ENCODE data around the gene BAHCC1.

BAHCC1 gene

GRCh38 chr17:81382851-81383250, 12.4 kb upstream of the BAHCC1 start:
- H3K9me3 ChIP-seq (ENCODE audit: control extremely low read depth in 1 of 5, control insufficient read depth in 4 of 5, insufficient read depth in 2 of 5, low read depth in 1 of 5, low read length in 4 of 5) = no peaks in the 10 kb centered on the region
- DNase-seq = no peak
- ChIA-PET POLR2A (no interaction called here), CTCF (no interaction called here)
- peaks cover 0 to 10% (median 0%) of the 10 kb centered on the region in 5 experiments for H3K27me3 ChIP-seq (replicated peaks in 2 of 5; ENCODE audit: control insufficient read depth in 4 of 5, insufficient read depth in 5 of 5, low read length in 4 of 5)
- no peak overlapping the region for H3K27ac ChIP-seq (ENCODE audit: insufficient read depth in 1 of 2, low read depth in 1 of 2, low read length in 2 of 2, poor library complexity in 1 of 2, severe bottlenecking in 2 of 2)
- peaks cover 0 to 18% (median 13%) of the 10 kb centered on the region in 4 experiments for H3K4me1 ChIP-seq (ENCODE audit: control extremely low read depth in 1 of 4, control insufficient read depth in 4 of 4, insufficient read depth in 4 of 4, low read length in 3 of 4)
- no peak overlapping the region for H3K4me3 ChIP-seq (ENCODE audit: control insufficient read depth in 1 of 7, extremely low read depth in 1 of 7, insufficient read depth in 4 of 7, low read depth in 2 of 7, low read length in 6 of 7)
- H3K36me3 ChIP-seq (ENCODE audit: control insufficient read depth in 4 of 4, insufficient read depth in 4 of 4, low read length in 3 of 4) = no peaks in the 10 kb centered on the region
- WGBS (ENCODE audit: insufficient coverage) = 100% methylated on average over 5 of the region's 6 CpGs

- WGBS (ENCODE audit: insufficient coverage) = 96% methylated on average over 30 of the region's 32 CpGs
- H3K4me3 ChIP-seq (ENCODE audit: control insufficient read depth in 1 of 7, extremely low read depth in 1 of 7, insufficient read depth in 4 of 7, low read depth in 2 of 7, low read length in 6 of 7) = no peak overlapping the region
- no peaks in the 10 kb centered on the region for H3K9me3 ChIP-seq (ENCODE audit: control extremely low read depth in 1 of 5, control insufficient read depth in 4 of 5, insufficient read depth in 2 of 5, low read depth in 1 of 5, low read length in 4 of 5)
- ChIA-PET POLR2A (no interaction called here), CTCF (no interaction called here)
- no peak for DNase-seq
- H3K4me1 ChIP-seq (ENCODE audit: control extremely low read depth in 1 of 4, control insufficient read depth in 4 of 4, insufficient read depth in 4 of 4, low read length in 3 of 4) = peaks cover 0 to 27% (median 21%) of the 10 kb centered on the region in 4 experiments
- H3K27ac ChIP-seq (ENCODE audit: insufficient read depth in 1 of 2, low read depth in 1 of 2, low read length in 2 of 2, poor library complexity in 1 of 2, severe bottlenecking in 2 of 2) = no peak overlapping the region
- H3K36me3 ChIP-seq (ENCODE audit: control insufficient read depth in 4 of 4, insufficient read depth in 4 of 4, low read length in 3 of 4) = no peaks in the 10 kb centered on the region
- H3K27me3 ChIP-seq (replicated peaks in 2 of 5; ENCODE audit: control insufficient read depth in 4 of 5, insufficient read depth in 5 of 5, low read length in 4 of 5) = peaks cover 0 to 10% (median 0%) of the 10 kb centered on the region in 5 experiments
Observed at GRCh38 chr17:81383504-81384421, 11.5 kb upstream of the BAHCC1 start.

- WGBS (ENCODE audit: insufficient coverage) = 100% methylated on average over 7 of the region's 7 CpGs
- ChIA-PET POLR2A (interaction anchor here (1.2 kb wide), 1 partner anchor 45 kb away, joined by 3 read pairs; no protein-coding TSS in a partner anchor), CTCF (interaction anchor here (0.8 to 0.9 kb wide), 2 partner anchors 11 to 61 kb away, joined by 3 read pairs; no protein-coding TSS in a partner anchor)
- no peaks in the 10 kb centered on the region for H3K9me3 ChIP-seq (ENCODE audit: control extremely low read depth in 1 of 5, control insufficient read depth in 4 of 5, insufficient read depth in 2 of 5, low read depth in 1 of 5, low read length in 4 of 5)
- DNase-seq = no peak
- H3K4me1 ChIP-seq (ENCODE audit: control extremely low read depth in 1 of 4, control insufficient read depth in 4 of 4, insufficient read depth in 4 of 4, low read length in 3 of 4) = peaks cover 0 to 38% (median 29%) of the 10 kb centered on the region in 4 experiments
- no peak overlapping the region for H3K27ac ChIP-seq (ENCODE audit: insufficient read depth in 1 of 2, low read depth in 1 of 2, low read length in 2 of 2, poor library complexity in 1 of 2, severe bottlenecking in 2 of 2)
- H3K36me3 ChIP-seq (ENCODE audit: control insufficient read depth in 4 of 4, insufficient read depth in 4 of 4, low read length in 3 of 4) = no peaks in the 10 kb centered on the region
- no peak overlapping the region for H3K4me3 ChIP-seq (ENCODE audit: control insufficient read depth in 1 of 7, extremely low read depth in 1 of 7, insufficient read depth in 4 of 7, low read depth in 2 of 7, low read length in 6 of 7)
- peaks cover 0 to 10% (median 0%) of the 10 kb centered on the region in 5 experiments for H3K27me3 ChIP-seq (replicated peaks in 2 of 5; ENCODE audit: control insufficient read depth in 4 of 5, insufficient read depth in 5 of 5, low read length in 4 of 5)
Observed at GRCh38 chr17:81384929-81385319, 10.3 kb upstream of the BAHCC1 start.

GRCh38 chr17:81385320-81386111, 9.7 kb upstream of the BAHCC1 start:
- WGBS (ENCODE audit: insufficient coverage) = 98% methylated on average over 22 of the region's 24 CpGs
- H3K9me3 ChIP-seq (ENCODE audit: control extremely low read depth in 1 of 5, control insufficient read depth in 4 of 5, insufficient read depth in 2 of 5, low read depth in 1 of 5, low read length in 4 of 5) = no peaks in the 10 kb centered on the region
- H3K4me1 ChIP-seq (ENCODE audit: control extremely low read depth in 1 of 4, control insufficient read depth in 4 of 4, insufficient read depth in 4 of 4, low read length in 3 of 4) = peaks cover 0 to 44% (median 31%) of the 10 kb centered on the region in 4 experiments
- H3K36me3 ChIP-seq (ENCODE audit: control insufficient read depth in 4 of 4, insufficient read depth in 4 of 4, low read length in 3 of 4) = peaks cover 0 to 2% (median 0%) of the 10 kb centered on the region in 4 experiments
- no peak overlapping the region for H3K4me3 ChIP-seq (ENCODE audit: control insufficient read depth in 1 of 7, extremely low read depth in 1 of 7, insufficient read depth in 4 of 7, low read depth in 2 of 7, low read length in 6 of 7)
- no peak overlapping the region for H3K27ac ChIP-seq (ENCODE audit: insufficient read depth in 1 of 2, low read depth in 1 of 2, low read length in 2 of 2, poor library complexity in 1 of 2, severe bottlenecking in 2 of 2)
- CTCF ChIA-PET = interaction anchor here (0.8 to 0.9 kb wide), 2 partner anchors 12 to 62 kb away, joined by 3 read pairs; no protein-coding TSS in a partner anchor
- peaks cover 0 to 10% (median 0%) of the 10 kb centered on the region in 5 experiments for H3K27me3 ChIP-seq (replicated peaks in 2 of 5; ENCODE audit: control insufficient read depth in 4 of 5, insufficient read depth in 5 of 5, low read length in 4 of 5)
- DNase-seq = no peak
- POLR2A ChIA-PET = interaction anchor here (1.2 kb wide), 1 partner anchor 44 kb away, joined by 3 read pairs; no protein-coding TSS in a partner anchor

GRCh38 chr17:81386141-81386645, 9.1 kb upstream of the BAHCC1 start:
- POLR2A ChIA-PET = no interaction called here
- CTCF ChIA-PET = no interaction called here
- no peak for DNase-seq
- H3K9me3 ChIP-seq (ENCODE audit: control extremely low read depth in 1 of 5, control insufficient read depth in 4 of 5, insufficient read depth in 2 of 5, low read depth in 1 of 5, low read length in 4 of 5) = no peaks in the 10 kb centered on the region
- H3K27ac ChIP-seq (ENCODE audit: insufficient read depth in 1 of 2, low read depth in 1 of 2, low read length in 2 of 2, poor library complexity in 1 of 2, severe bottlenecking in 2 of 2) = no peak overlapping the region
- H3K27me3 ChIP-seq (replicated peaks in 2 of 5; ENCODE audit: control insufficient read depth in 4 of 5, insufficient read depth in 5 of 5, low read length in 4 of 5) = peaks cover 0 to 10% (median 0%) of the 10 kb centered on the region in 5 experiments
- peaks cover 0 to 3% (median under 1%) of the 10 kb centered on the region in 4 experiments for H3K36me3 ChIP-seq (ENCODE audit: control insufficient read depth in 4 of 4, insufficient read depth in 4 of 4, low read length in 3 of 4)
- WGBS (ENCODE audit: insufficient coverage) = 39% methylated on average over 14 of the region's 15 CpGs
- H3K4me1 ChIP-seq (ENCODE audit: control extremely low read depth in 1 of 4, control insufficient read depth in 4 of 4, insufficient read depth in 4 of 4, low read length in 3 of 4) = peaks cover 0 to 50% (median 31%) of the 10 kb centered on the region in 4 experiments
- peak overlapping the region in 5 of 7 experiments; percentile 57 to 83 (median 70) for H3K4me3 ChIP-seq (ENCODE audit: control insufficient read depth in 1 of 7, extremely low read depth in 1 of 7, insufficient read depth in 4 of 7, low read depth in 2 of 7, low read length in 6 of 7)

GRCh38 chr17:81386646-81387099, 8.6 kb upstream of the BAHCC1 start:
- POLR2A ChIA-PET = interaction anchor here (0.8 kb wide), 1 partner anchor 21 kb away, joined by 4 read pairs; no protein-coding TSS in a partner anchor
- peaks cover 0 to 55% (median 33%) of the 10 kb centered on the region in 4 experiments for H3K4me1 ChIP-seq (ENCODE audit: control extremely low read depth in 1 of 4, control insufficient read depth in 4 of 4, insufficient read depth in 4 of 4, low read length in 3 of 4)

More at GRCh38 chr17:81386646-81387099, 8.6 kb upstream of the BAHCC1 start:
- no peaks in the 10 kb centered on the region for H3K9me3 ChIP-seq (ENCODE audit: control extremely low read depth in 1 of 5, control insufficient read depth in 4 of 5, insufficient read depth in 2 of 5, low read depth in 1 of 5, low read length in 4 of 5)
- WGBS (ENCODE audit: insufficient coverage) = under 1% methylated on average over 29 of the region's 60 CpGs
- H3K36me3 ChIP-seq (ENCODE audit: control insufficient read depth in 4 of 4, insufficient read depth in 4 of 4, low read length in 3 of 4) = peaks cover 0 to 6% (median 3%) of the 10 kb centered on the region in 4 experiments
- H3K27ac ChIP-seq (ENCODE audit: insufficient read depth in 1 of 2, low read depth in 1 of 2, low read length in 2 of 2, poor library complexity in 1 of 2, severe bottlenecking in 2 of 2) = no peak overlapping the region
- peaks cover 0 to 10% (median 0%) of the 10 kb centered on the region in 5 experiments for H3K27me3 ChIP-seq (replicated peaks in 2 of 5; ENCODE audit: control insufficient read depth in 4 of 5, insufficient read depth in 5 of 5, low read length in 4 of 5)
- CTCF ChIA-PET = no interaction called here
- peak overlapping the region; percentile 47 to 83 (median 70) for H3K4me3 ChIP-seq (ENCODE audit: control insufficient read depth in 1 of 7, extremely low read depth in 1 of 7, insufficient read depth in 4 of 7, low read depth in 2 of 7, low read length in 6 of 7)
- peak in 1 of 3 donors; percentile 45 for DNase-seq

All from common myeloid progenitor, CD34-positive (primary cell).